GDM1 (cell line): ENCODE measurements around the gene ILF3.
"Not testable (repeated sequence)": the region's sequence is repeated elsewhere in the genome, so short reads cannot be mapped to it uniquely, and the experiment has no call there.

Experiments used
- DNase-seq: peaks from one replicate; lab custom pipeline; 2025; lab: John Stamatoyannopoulos, UW

The ILF3 gene

GRCh38 chr19:10675214-10675613 lies 21.1 kb downstream of the ILF3 start:
- not testable (repeated sequence) for DNase-seq

GRCh38 chr19:10677751-10678150 lies 23.6 kb downstream of the ILF3 start:
- no peak for DNase-seq

- no peak for DNase-seq
These were observed 24.7 kb downstream of the ILF3 start for GRCh38 chr19:10678813-10679212.

GRCh38 chr19:10679743-10680142 lies 25.6 kb downstream of the ILF3 start:
- no peak for DNase-seq

GRCh38 chr19:10680545-10681135 lies 26.5 kb downstream of the ILF3 start:
- DNase-seq = no peak

- no peak for DNase-seq
These were observed 27.5 kb downstream of the ILF3 start for GRCh38 chr19:10681658-10682057.

GRCh38 chr19:10682397-10683063 lies 28.4 kb downstream of the ILF3 start:
- DNase-seq = no peak

GRCh38 chr19:10683064-10683426 lies 28.9 kb downstream of the ILF3 start:
- DNase-seq = no peak

GRCh38 chr19:10683582-10683981 lies 29.4 kb downstream of the ILF3 start:
- DNase-seq = no peak

GRCh38 chr19:10685210-10685609 lies 31.1 kb downstream of the ILF3 start:
- DNase-seq = no peak

GRCh38 chr19:10686193-10686592 lies 32.0 kb downstream of the ILF3 start:
- DNase-seq = no peak

- no peak for DNase-seq
These were observed 32.7 kb downstream of the ILF3 start for GRCh38 chr19:10686661-10687517.

GRCh38 chr19:10687518-10688288 lies 33.6 kb downstream of the ILF3 start:
- DNase-seq = no peak

GRCh38 chr19:10688545-10689280 lies 34.6 kb downstream of the ILF3 start:
- DNase-seq = no peak

GRCh38 chr19:10690341-10690781 lies 36.2 kb downstream of the ILF3 start:
- no peak for DNase-seq

- DNase-seq = no peak
These were observed 37.2 kb downstream of the ILF3 start for GRCh38 chr19:10691178-10691881.

GRCh38 chr19:10691883-10692282 lies 37.7 kb downstream of the ILF3 start:
- DNase-seq = no peak

GRCh38 chr19:10692673-10693264 lies 38.6 kb downstream of the ILF3 start:
- no peak for DNase-seq

GRCh38 chr19:10694706-10695307 lies 40.7 kb downstream of the ILF3 start:
- DNase-seq = no peak
